Suprapubic skin (tissue), 4 donors: ENCODE data around the gene FSTL1. TPM values are rescaled to one million over a fixed set of nuclear protein-coding genes. Genes with fewer than 3 reads are reported as not detected.

Source experiments
- DNase-seq, 2 donors: peaks; one replicate each; pipeline ENCODE4 v3.0.0-alpha.2; 2019; ENCODE audit warnings: low spot score in 2 of 2
- H3K27ac ChIP-seq: fragments of 200-600 bp; sonication (generic); one replicate; pipeline ENCODE4 v1.5.1; 2019
- H3K27me3 ChIP-seq: fragments of 200-600 bp; sonication (generic); one replicate; pipeline ENCODE4 v1.5.1; 2019
- H3K36me3 ChIP-seq: fragments of 200-600 bp; sonication (generic); one replicate; pipeline ENCODE4 v1.5.1; 2019
- H3K4me1 ChIP-seq: fragments of 200-600 bp; sonication (generic); one replicate; pipeline ENCODE4 v1.5.1; 2019
- H3K4me3 ChIP-seq: fragments of 200-600 bp; sonication (generic); one replicate; pipeline ENCODE4 v1.5.1; 2019; ENCODE audit warnings: mild to moderate bottlenecking
- H3K9me3 ChIP-seq: fragments of 200-600 bp; sonication (generic); one replicate; pipeline ENCODE4 v1.5.1; 2019
- EP300 ChIP-seq: sonication (generic); formaldehyde crosslinking; IDR thresholded peaks from one replicate; pipeline ENCODE4 v1.6.1; 2017; ENCODE audit warnings: antibody characterized with exemption
- POLR2A ChIP-seq, 2 donors: fragments of 450-650 bp; IDR thresholded peaks; one replicate each; pipeline ENCODE4 v1.6.1; 2017; ENCODE audit warnings: antibody characterized with exemption in 2 of 2, mild to moderate bottlenecking in 2 of 2, moderate library complexity in 2 of 2
- POLR2AphosphoS5 ChIP-seq, 3 donors: sonication (generic); formaldehyde crosslinking; IDR thresholded peaks; one replicate each; pipeline ENCODE4 v1.6.1; 2017; ENCODE audit warnings: antibody characterized with exemption in 3 of 3
- WGBS: methylation state at CpG from one replicate; pipeline ENCODE4 v1.1.5; 2018; 5-methylcytosine and 5-hydroxymethylcytosine counted together
- total RNA-seq, 4 donors: library from RNA; depleted of rRNA; stranded (reverse); fragments of >200 nt; gene quantifications; one replicate each; pipeline ENCODE4 v1.1.0, GENCODE V29; 2016
- TF ChIP-seq, protein P1 (sequence below), 2 donors: fragments of 200-600 bp in 1 of 2; fragments of 450-650 bp in 1 of 2; sonication (generic) in 1 of 2; IDR thresholded peaks; one replicate each; pipeline ENCODE4 v1.5.1; 2016 to 2019; ENCODE audit warnings: antibody characterized with exemption in 2 of 2, mild to moderate bottlenecking in 1 of 2, moderate library complexity in 1 of 2

Gene FSTL1
- total RNA-seq, 4 donors from 2014 or later = 58.3 to 75.3 (median 63.9) TPM

DNA sequence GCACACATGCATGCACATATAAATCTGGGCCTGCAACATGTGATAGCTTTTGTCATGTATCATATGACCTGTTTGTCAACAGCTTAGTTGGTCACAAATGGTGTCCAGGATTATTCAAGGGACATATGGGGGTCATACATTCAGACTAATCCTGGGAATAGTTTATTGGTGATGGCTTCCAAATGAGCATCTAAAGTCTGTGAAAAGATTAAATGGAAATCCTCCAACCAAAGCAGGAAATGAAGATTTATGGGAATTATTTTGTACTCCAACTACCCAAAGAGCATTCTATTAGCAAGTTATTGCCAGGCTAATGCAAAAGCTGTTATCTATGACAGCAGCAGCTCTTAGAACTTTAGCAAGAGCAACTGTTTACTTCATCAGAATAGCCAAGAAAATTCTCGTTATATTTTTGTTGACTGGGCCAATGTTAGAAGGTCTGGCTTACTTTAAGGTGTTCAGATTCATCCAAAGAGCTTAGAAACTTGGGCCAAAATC lies 7.1 kb downstream of the FSTL1 start:
- Histone ChIP-seq H3K4me1 (peaks cover 48% of the 10 kb centered on the region), H3K4me3 (no peak overlapping the region), H3K9me3 (no peaks in the 10 kb centered on the region), H3K36me3 (peaks cover 4% of the 10 kb centered on the region), H3K27me3 (no peaks in the 10 kb centered on the region), H3K27ac (no peak overlapping the region)
- TF ChIP-seq POLR2AphosphoS5 (IDR thresholded peaks at IDR 0.05) (no peak), POLR2A (IDR thresholded peaks at IDR 0.05) (no peak), EP300 (no peak)
- TF ChIP-seq, protein P1, sequence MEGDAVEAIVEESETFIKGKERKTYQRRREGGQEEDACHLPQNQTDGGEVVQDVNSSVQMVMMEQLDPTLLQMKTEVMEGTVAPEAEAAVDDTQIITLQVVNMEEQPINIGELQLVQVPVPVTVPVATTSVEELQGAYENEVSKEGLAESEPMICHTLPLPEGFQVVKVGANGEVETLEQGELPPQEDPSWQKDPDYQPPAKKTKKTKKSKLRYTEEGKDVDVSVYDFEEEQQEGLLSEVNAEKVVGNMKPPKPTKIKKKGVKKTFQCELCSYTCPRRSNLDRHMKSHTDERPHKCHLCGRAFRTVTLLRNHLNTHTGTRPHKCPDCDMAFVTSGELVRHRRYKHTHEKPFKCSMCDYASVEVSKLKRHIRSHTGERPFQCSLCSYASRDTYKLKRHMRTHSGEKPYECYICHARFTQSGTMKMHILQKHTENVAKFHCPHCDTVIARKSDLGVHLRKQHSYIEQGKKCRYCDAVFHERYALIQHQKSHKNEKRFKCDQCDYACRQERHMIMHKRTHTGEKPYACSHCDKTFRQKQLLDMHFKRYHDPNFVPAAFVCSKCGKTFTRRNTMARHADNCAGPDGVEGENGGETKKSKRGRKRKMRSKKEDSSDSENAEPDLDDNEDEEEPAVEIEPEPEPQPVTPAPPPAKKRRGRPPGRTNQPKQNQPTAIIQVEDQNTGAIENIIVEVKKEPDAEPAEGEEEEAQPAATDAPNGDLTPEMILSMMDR (IDR thresholded peaks at IDR 0.05) = no peak
- WGBS = 48% methylated on average over 1 of the region's 1 CpG
- no peak for DNase-seq

DNA sequence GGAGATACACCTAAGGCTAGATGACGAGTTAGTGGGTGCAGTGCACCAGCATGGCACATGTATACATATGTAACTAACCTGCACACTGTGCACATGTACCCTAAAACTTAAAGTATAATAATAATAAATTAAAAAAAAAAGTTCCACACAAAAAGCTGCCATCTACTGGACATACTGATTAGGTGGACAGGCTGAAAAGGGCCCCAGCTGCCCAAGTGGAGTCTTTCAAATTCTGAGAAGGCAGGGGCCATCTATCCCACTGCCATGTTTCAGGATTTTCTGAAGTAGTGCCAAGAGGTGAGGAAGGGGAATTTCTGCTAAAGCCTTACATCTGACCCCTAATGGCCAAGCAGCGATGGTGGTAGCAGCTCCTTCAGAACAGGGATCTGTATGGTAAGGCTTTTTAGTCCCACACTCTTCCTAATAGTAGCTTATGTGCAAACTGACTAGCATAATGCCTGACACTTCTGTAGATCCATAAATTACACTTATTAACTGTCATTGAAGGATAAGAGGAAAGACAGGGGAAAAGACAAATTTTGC lies 7.7 kb downstream of the FSTL1 start:
- no peak overlapping the region for H3K4me3 ChIP-seq
- H3K27me3 ChIP-seq = no peaks in the 10 kb centered on the region
- DNase-seq = no peak
- no peak for TF ChIP-seq EP300
- no peak for TF ChIP-seq POLR2A (IDR thresholded peaks at IDR 0.05)
- no peak for TF ChIP-seq POLR2AphosphoS5 (IDR thresholded peaks at IDR 0.05)
- TF ChIP-seq, protein P1 (IDR thresholded peaks at IDR 0.05) = no peak
- no peaks in the 10 kb centered on the region for H3K9me3 ChIP-seq
- WGBS = 89% methylated on average over 2 of the region's 2 CpGs
- H3K27ac ChIP-seq = no peak overlapping the region
- H3K4me1 ChIP-seq = peaks cover 52% of the 10 kb centered on the region
- H3K36me3 ChIP-seq = peaks cover 4% of the 10 kb centered on the region

DNA sequence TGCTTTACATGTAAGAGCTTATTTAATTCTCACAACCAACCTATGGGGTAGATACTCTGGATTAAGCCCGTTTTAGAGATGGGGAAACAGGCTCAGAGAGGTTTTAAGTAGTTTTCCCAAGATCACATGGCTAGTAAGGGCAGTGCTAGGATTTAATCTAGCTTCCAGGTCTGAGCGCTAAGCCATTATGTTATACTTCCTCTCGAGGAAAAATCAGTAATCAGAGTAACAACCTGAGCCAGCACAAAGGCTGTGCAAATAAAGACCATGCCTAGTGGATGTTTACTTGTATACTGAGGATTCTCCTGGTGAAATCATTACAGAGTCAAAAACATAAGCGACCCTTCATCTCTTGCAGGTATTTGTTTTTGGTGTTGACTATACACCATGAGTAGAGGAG lies 9.0 kb downstream of the FSTL1 start:
- DNase-seq = no peak
- H3K9me3 ChIP-seq = no peaks in the 10 kb centered on the region
- 73% methylated on average over 4 of the region's 4 CpGs for WGBS
- H3K27ac ChIP-seq = no peak overlapping the region
- no peak overlapping the region for H3K4me3 ChIP-seq
- H3K27me3 ChIP-seq = no peaks in the 10 kb centered on the region
- peaks cover 4% of the 10 kb centered on the region for H3K36me3 ChIP-seq
- H3K4me1 ChIP-seq = peaks cover 44% of the 10 kb centered on the region
- TF ChIP-seq POLR2A (IDR thresholded peaks at IDR 0.05) = no peak
- TF ChIP-seq EP300 = no peak
- TF ChIP-seq, protein P1 (IDR thresholded peaks at IDR 0.05) = no peak
- no peak for TF ChIP-seq POLR2AphosphoS5 (IDR thresholded peaks at IDR 0.05)

- Histone ChIP-seq H3K27me3 (no peaks in the 10 kb centered on the region), H3K36me3 (peaks cover 4% of the 10 kb centered on the region), H3K4me1 (peaks cover 46% of the 10 kb centered on the region), H3K27ac (no peak overlapping the region), H3K4me3 (no peak overlapping the region), H3K9me3 (no peaks in the 10 kb centered on the region)
- peak in 1 of 2 donors; percentile 49 for DNase-seq
- WGBS = 48% methylated on average over 3 of the region's 3 CpGs
- TF ChIP-seq POLR2A (IDR thresholded peaks at IDR 0.05) (no peak), EP300 (no peak), POLR2AphosphoS5 (IDR thresholded peaks at IDR 0.05) (no peak)
- TF ChIP-seq, protein P1 (IDR thresholded peaks at IDR 0.05) = no peak
Measured at GRCh38 chr3:120440762-120441161, 10.0 kb downstream of the FSTL1 start.

GRCh38 chr3:120440001-120440703 lies 10.6 kb downstream of the FSTL1 start:
- Histone ChIP-seq H3K27me3 (no peaks in the 10 kb centered on the region), H3K27ac (no peak overlapping the region), H3K4me3 (no peak overlapping the region), H3K4me1 (peaks cover 51% of the 10 kb centered on the region), H3K9me3 (no peaks in the 10 kb centered on the region), H3K36me3 (peaks cover 4% of the 10 kb centered on the region)
- TF ChIP-seq POLR2A (IDR thresholded peaks at IDR 0.05) = no peak
- TF ChIP-seq, protein P1 (IDR thresholded peaks at IDR 0.05) = no peak
- TF ChIP-seq POLR2AphosphoS5 (IDR thresholded peaks at IDR 0.05) = no peak
- no peak for TF ChIP-seq EP300
- peak in 1 of 2 donors; percentile 58 for DNase-seq
- WGBS = 79% methylated on average over 5 of the region's 5 CpGs
